H9 (cell line): ENCODE results near the gene SIGLEC12. TPM values are rescaled to one million over a fixed set of nuclear protein-coding genes. Genes with fewer than 3 reads are reported as not detected.
A peak's percentile ranks its signal among the peaks of the same experiment; 100 is the strongest.

ENCODE experiments used
- DNase-seq: peaks from one replicate; pipeline ENCODE4 v3.0.0-alpha.2; 2017
- H2AFZ ChIP-seq: one replicate; pipeline ENCODE4 v1.6.1; 2013; ENCODE audit warnings: mild to moderate bottlenecking, low read length, control low read depth, moderate library complexity
- H2AK5ac ChIP-seq: 2 replicates; pipeline ENCODE4 v1.6.1; 2013; ENCODE audit warnings: low read length, control low read depth, mixed read lengths; ENCODE audit not compliant: insufficient read length
- H2BK120ac ChIP-seq: one replicate; pipeline ENCODE4 v1.6.1; 2013; ENCODE audit warnings: low read depth, mild to moderate bottlenecking, low read length, control low read depth, inconsistent platforms; ENCODE audit not compliant: poor library complexity, severe bottlenecking
- H2BK12ac ChIP-seq: 2 replicates; pipeline ENCODE4 v1.6.1; 2013; ENCODE audit warnings: low read length, control low read depth, mixed read lengths, low read depth; ENCODE audit not compliant: insufficient read length
- H2BK15ac ChIP-seq: 2 replicates; pipeline ENCODE4 v1.6.1; 2013; ENCODE audit warnings: low read depth, low read length, control low read depth
- H2BK20ac ChIP-seq: one replicate; pipeline ENCODE4 v1.6.1; 2013; ENCODE audit warnings: low read depth, mild to moderate bottlenecking, low read length, control low read depth, inconsistent platforms; ENCODE audit not compliant: poor library complexity, severe bottlenecking
- H2BK5ac ChIP-seq: 2 replicates; pipeline ENCODE4 v1.6.1; 2013; ENCODE audit warnings: low read length, control low read depth, mixed read lengths; ENCODE audit not compliant: insufficient read length
- H3K14ac ChIP-seq: 2 replicates; pipeline ENCODE4 v1.6.1; 2013; ENCODE audit warnings: low read length, control low read depth; ENCODE audit not compliant: insufficient read depth
- H3K18ac ChIP-seq: 2 replicates; pipeline ENCODE4 v1.6.1; 2013; ENCODE audit warnings: low read depth, mild to moderate bottlenecking, mixed read lengths, low read length, control low read depth; ENCODE audit not compliant: insufficient read length
- H3K23ac ChIP-seq: 2 replicates; pipeline ENCODE4 v1.6.1; 2013; ENCODE audit warnings: low read length, control low read depth, mixed read lengths, low read depth; ENCODE audit not compliant: insufficient read length
- H3K23me2 ChIP-seq: 2 replicates; pipeline ENCODE4 v1.6.1; 2013; ENCODE audit warnings: low read depth, mild to moderate bottlenecking, mixed read lengths, low read length, control low read depth; ENCODE audit not compliant: insufficient read length, poor library complexity, severe bottlenecking
- H3K27ac ChIP-seq: 2 replicates; pipeline ENCODE4 v1.5.1; 2013; ENCODE audit warnings: low read length, control low read depth, mixed read lengths, low read depth; ENCODE audit not compliant: insufficient read length
- H3K27me3 ChIP-seq: 2 replicates; pipeline ENCODE4 v1.6.1; 2013; ENCODE audit warnings: low read length, control low read depth, inconsistent platforms; ENCODE audit not compliant: insufficient read depth
- H3K4ac ChIP-seq: 2 replicates; pipeline ENCODE4 v1.6.1; 2013; ENCODE audit warnings: low read depth, mild to moderate bottlenecking, control low read depth, inconsistent platforms, low read length, moderate library complexity
- H3K4me1 ChIP-seq: 2 replicates; pipeline ENCODE4 v1.6.1; 2013; ENCODE audit warnings: low read length, control low read depth, inconsistent platforms; ENCODE audit not compliant: insufficient read depth
- H3K4me2 ChIP-seq: 2 replicates; pipeline ENCODE4 v1.6.1; 2013; ENCODE audit warnings: low read length, control low read depth, mixed read lengths; ENCODE audit not compliant: insufficient read length, insufficient read depth
- H3K56ac ChIP-seq: 2 replicates; pipeline ENCODE4 v1.6.1; 2013; ENCODE audit warnings: low read depth, mild to moderate bottlenecking, mixed read lengths, low read length, control low read depth; ENCODE audit not compliant: insufficient read length
- H3K79me1 ChIP-seq: 2 replicates; pipeline ENCODE4 v1.6.1; 2013; ENCODE audit warnings: low read depth, mild to moderate bottlenecking, moderate library complexity, low read length, control low read depth, inconsistent platforms; ENCODE audit not compliant: insufficient read depth, poor library complexity, severe bottlenecking
- H3K79me2 ChIP-seq: 2 replicates; pipeline ENCODE4 v1.6.1; 2013; ENCODE audit warnings: low read length, control low read depth, inconsistent platforms; ENCODE audit not compliant: insufficient read depth
- H3K9ac ChIP-seq: 2 replicates; pipeline ENCODE4 v1.6.1; 2013; ENCODE audit warnings: low read length, control low read depth, mixed read lengths; ENCODE audit not compliant: insufficient read length; ENCODE audit errors: extremely low read depth
- H3K9me3 ChIP-seq: one replicate; pipeline ENCODE4 v1.6.1; 2013; ENCODE audit warnings: low read depth, low read length, inconsistent platforms; ENCODE audit not compliant: control insufficient read depth
- H3T11ph ChIP-seq: one replicate; pipeline ENCODE4 v1.6.1; 2013; ENCODE audit warnings: mild to moderate bottlenecking, low read length, control low read depth, inconsistent platforms
- H4K20me1 ChIP-seq: one replicate; pipeline ENCODE4 v1.6.1; 2013; ENCODE audit not compliant: control insufficient read depth, insufficient read length, insufficient read depth
- H4K5ac ChIP-seq: 2 replicates; pipeline ENCODE4 v1.6.1; 2013; ENCODE audit warnings: low read depth, mild to moderate bottlenecking, mixed read lengths, low read length, control low read depth; ENCODE audit not compliant: insufficient read length
- H4K8ac ChIP-seq: replicated peaks from 2 replicates; pipeline ENCODE4 v1.6.1; 2013; ENCODE audit warnings: low read length, control low read depth, mixed read lengths, low read depth; ENCODE audit not compliant: insufficient read length
- H4K91ac ChIP-seq: 2 replicates; pipeline ENCODE4 v1.6.1; 2013; ENCODE audit warnings: low read depth, mild to moderate bottlenecking, moderate library complexity, mixed read lengths, low read length, control low read depth; ENCODE audit not compliant: insufficient read length
- H3K27ac Mint-ChIP-seq, 3 experiments: 2 replicates in 2 of 3; 3 replicates in 1 of 3; pipeline ENCODE4 v1.8.0; 2020 to 2021; ENCODE audit warnings: mixed read lengths in 3 of 3, mild to moderate bottlenecking in 1 of 3, moderate library complexity in 1 of 3
- H3K27me3 Mint-ChIP-seq: 2 replicates; pipeline ENCODE4 v1.8.0; 2021; ENCODE audit warnings: low read depth, mild to moderate bottlenecking, moderate library complexity, mixed read lengths
- H3K36me3 Mint-ChIP-seq, 3 experiments: 2 replicates in 2 of 3; 3 replicates in 1 of 3; pipeline ENCODE4 v1.8.0; 2020 to 2021; ENCODE audit warnings: low read depth in 3 of 3, mixed read lengths in 3 of 3; ENCODE audit not compliant: insufficient read depth in 1 of 3
- H3K4me1 Mint-ChIP-seq, 2 experiments: 2 replicates each; pipeline ENCODE4 v1.8.0; 2020; ENCODE audit warnings: mixed read lengths in 2 of 2
- H3K4me3 Mint-ChIP-seq, 2 experiments: 2 replicates in 1 of 2; 3 replicates in 1 of 2; pipeline ENCODE4 v1.8.0; 2020 to 2021; ENCODE audit warnings: mild to moderate bottlenecking in 2 of 2, mixed read lengths in 2 of 2, moderate library complexity in 1 of 2
- H3K9me3 Mint-ChIP-seq, 2 experiments: 2 replicates in 1 of 2; 3 replicates in 1 of 2; pipeline ENCODE4 v1.8.0; 2020; ENCODE audit warnings: mild to moderate bottlenecking in 2 of 2, mixed read lengths in 2 of 2, moderate library complexity in 1 of 2
- CTCF ChIP-seq: fragments of 200-600 bp; sonication (generic); conservative IDR thresholded peaks from 3 replicates; pipeline ENCODE4 v1.8.0; 2021; ENCODE audit warnings: antibody characterized with exemption, mild to moderate bottlenecking
- WGBS: extraction: QIAGEN DNeasy Blood & Tissue Kit; methylation state at CpG from one replicate; pipeline ENCODE4 v1.1.7; 2013; ENCODE audit warnings: missing lambda C conversion rate, low lambda C conversion rate, mixed read lengths; ENCODE audit not compliant: insufficient read length; ENCODE audit errors: extremely low coverage; 5-methylcytosine and 5-hydroxymethylcytosine counted together
- total RNA-seq: library from RNA; stranded (reverse); gene quantifications from 2 replicates; pipeline ENCODE4 v1.2.1, GENCODE V29; 2021

The SIGLEC12 gene
- total RNA-seq, 1 experiment from 2014 or later, result not detected

GRCh38 chr19:51542699-51543098, 41.1 kb upstream of the SIGLEC12 start:
- H3K9ac ChIP-seq, result no peak overlapping the region
- Mint-ChIP-seq H3K36me3 (peaks cover 0 to 17% (median 0%) of the 10 kb centered on the region in 3 experiments; a peak in 3 of 7 replicates), H3K27ac (peak overlapping the region in 1 of 3 experiments; percentile 41; a peak in 1 of 7 replicates), H3K4me1 (no peaks in the 10 kb centered on the region), H3K4me3 (no peak overlapping the region), H3K27me3 (peaks cover 46% of the 10 kb centered on the region), H3K9me3 (peaks cover 47 to 92% of the 10 kb centered on the region in 2 experiments)
- no peak overlapping the region for H2BK20ac ChIP-seq
- no peaks in the 10 kb centered on the region for H3K27me3 ChIP-seq
- H2BK5ac ChIP-seq, result no peak overlapping the region
- no peak overlapping the region for H4K8ac ChIP-seq
- no peaks in the 10 kb centered on the region for H3K9me3 ChIP-seq
- no peak overlapping the region for H3T11ph ChIP-seq
- H3K18ac ChIP-seq, result no peak overlapping the region
- no peak overlapping the region for H4K91ac ChIP-seq
- no peaks in the 10 kb centered on the region for H3K23me2 ChIP-seq
- H2AFZ ChIP-seq, result no peak overlapping the region
- no peaks in the 10 kb centered on the region for H4K20me1 ChIP-seq
- no peaks in the 10 kb centered on the region for H3K79me1 ChIP-seq
- DNase-seq, result no peak
- H3K27ac ChIP-seq, result no peak overlapping the region
- H3K4me2 ChIP-seq, result no peak overlapping the region
- WGBS, result no CpG with 5 or more reads among the region's 5 CpGs
- H2AK5ac ChIP-seq, result no peak overlapping the region
- TF ChIP-seq CTCF, result no peak
- H3K14ac ChIP-seq, result no peak overlapping the region
- H3K4ac ChIP-seq, result no peak overlapping the region
- H3K23ac ChIP-seq, result no peak overlapping the region
- H3K79me2 ChIP-seq, result no peaks in the 10 kb centered on the region
- no peak overlapping the region for H2BK120ac ChIP-seq
- H3K56ac ChIP-seq, result no peak overlapping the region
- H3K4me1 ChIP-seq, result no peaks in the 10 kb centered on the region
- H2BK15ac ChIP-seq, result no peak overlapping the region
- H4K5ac ChIP-seq, result no peak overlapping the region
- H2BK12ac ChIP-seq, result no peak overlapping the region
